ENCODE measurements around the gene SH2D4B. TPM values are rescaled to one million over a fixed set of nuclear protein-coding genes. Genes with fewer than 3 reads are reported as not detected.

The SH2D4B gene
- total and polyA plus RNA-seq, 2 of the 13 experiments (the other 11 are each of a cell fraction or from before 2014, with no cell fraction given), result not detected

GRCh38 chr10:80498833-80499741, 38.6 kb upstream of the SH2D4B start (continued):
- TF ChIP-seq ZNF556 (CRISPR knock-in tag; IDR thresholded peaks at IDR 0.05; ENCODE audit: borderline replicate concordance), result no peak; the same call in 1 of the 2 replicates
- peak in 1 of 2 experiments; percentile 52; a peak in 1 of 4 replicates for TF ChIP-seq ATF4 (CRISPR knock-in tag; IDR thresholded peaks at IDR 0.05)
- TF ChIP-seq FOXP4 (CRISPR knock-in tag; IDR thresholded peaks at IDR 0.05), result peak; percentile 52; the same call in 1 of the 2 replicates
- no peak for TF ChIP-seq ZNF800 (CRISPR knock-in tag; IDR thresholded peaks at IDR 0.05)
- TF ChIP-seq PATZ1 (CRISPR knock-in tag; IDR thresholded peaks at IDR 0.05), result peak; percentile 70
- TF ChIP-seq RXRA (CRISPR knock-in tag; IDR thresholded peaks at IDR 0.05), result peak; percentile 83
- no peak for TF ChIP-seq MTF1 (CRISPR knock-in tag; IDR thresholded peaks at IDR 0.05)
- TF ChIP-seq ZNF644 (CRISPR knock-in tag; IDR thresholded peaks at IDR 0.05; ENCODE audit: low read depth), result peak; percentile 71
- peak; percentile 80; the same call in 1 of the 2 replicates for TF ChIP-seq ZNF788 (CRISPR knock-in tag; IDR thresholded peaks at IDR 0.05; ENCODE audit: borderline replicate concordance)
- peak; percentile 8; the same call in 1 of the 2 replicates for TF ChIP-seq ZBTB25 (CRISPR knock-in tag; IDR thresholded peaks at IDR 0.05)
- TF ChIP-seq TFAP4 (IDR thresholded peaks at IDR 0.05; ENCODE audit: borderline replicate concordance, low read depth), result peak; percentile 26; the same call in 1 of the 2 replicates
- peak; percentile 44; the same call in 1 of the 2 replicates for TF ChIP-seq KLF6 (CRISPR knock-in tag; IDR thresholded peaks at IDR 0.05)
- TF ChIP-seq BCL6 (CRISPR knock-in tag; IDR thresholded peaks at IDR 0.05), result peak; percentile 49; the same call in 1 of the 2 replicates
- TF ChIP-seq THAP11 (CRISPR knock-in tag; IDR thresholded peaks at IDR 0.05), result peak; percentile 67
- TF ChIP-seq MXD3 (CRISPR knock-in tag; IDR thresholded peaks at IDR 0.05), result no peak
- peak; percentile 69; the same call in 1 of the 2 replicates for TF ChIP-seq HBP1 (CRISPR knock-in tag; IDR thresholded peaks at IDR 0.05; ENCODE audit: low read depth)

All from HepG2 (cell line).